Cerebellar nuclear complex (tissue), 1 donor: ENCODE data around the gene XYLT1.

Experiments used
- DNase-seq, 2 experiments: peaks; one replicate each; lab custom pipeline; 2025; lab: John Stamatoyannopoulos, UW

The XYLT1 gene

GRCh38 chr16:17333229-17333628 lies 137.5 kb downstream of the XYLT1 start:
- DNase-seq = no peak

GRCh38 chr16:17331991-17332390 lies 138.8 kb downstream of the XYLT1 start:
- DNase-seq = no peak

GRCh38 chr16:17331071-17331607 lies 139.6 kb downstream of the XYLT1 start:
- no peak for DNase-seq

- no peak for DNase-seq
These were observed 140.7 kb downstream of the XYLT1 start for GRCh38 chr16:17330044-17330443.

- no peak for DNase-seq
These were observed 141.4 kb downstream of the XYLT1 start for GRCh38 chr16:17329391-17329790.

GRCh38 chr16:17328932-17329331 lies 141.8 kb downstream of the XYLT1 start:
- no peak for DNase-seq

- no peak for DNase-seq
These were observed 143.0 kb downstream of the XYLT1 start for GRCh38 chr16:17327664-17328335.

GRCh38 chr16:17325476-17326143 lies 145.2 kb downstream of the XYLT1 start:
- no peak for DNase-seq

GRCh38 chr16:17324451-17324850 lies 146.3 kb downstream of the XYLT1 start:
- DNase-seq = no peak

GRCh38 chr16:17323171-17323570 lies 147.6 kb downstream of the XYLT1 start:
- no peak for DNase-seq

- no peak for DNase-seq
These were observed 148.9 kb downstream of the XYLT1 start for GRCh38 chr16:17321824-17322223.

GRCh38 chr16:17320009-17320408 lies 150.8 kb downstream of the XYLT1 start:
- DNase-seq = no peak

GRCh38 chr16:17318238-17318637 lies 152.5 kb downstream of the XYLT1 start:
- no peak for DNase-seq

- DNase-seq = no peak
These were observed 154.8 kb downstream of the XYLT1 start for GRCh38 chr16:17316005-17316404.

GRCh38 chr16:17313793-17314547 lies 156.8 kb downstream of the XYLT1 start:
- no peak for DNase-seq

GRCh38 chr16:17313085-17313611 lies 157.6 kb downstream of the XYLT1 start:
- no peak for DNase-seq

- no peak for DNase-seq
These were observed 158.6 kb downstream of the XYLT1 start for GRCh38 chr16:17312094-17312710.

GRCh38 chr16:17311333-17312093 lies 159.2 kb downstream of the XYLT1 start:
- no peak for DNase-seq

GRCh38 chr16:17309510-17309909 lies 161.2 kb downstream of the XYLT1 start:
- DNase-seq = no peak

GRCh38 chr16:17308186-17308585 lies 162.6 kb downstream of the XYLT1 start:
- DNase-seq = no peak

- no peak for DNase-seq
These were observed 163.3 kb downstream of the XYLT1 start for GRCh38 chr16:17307504-17307903.
